IMR-90 (cell line): ENCODE measurements around the gene SLC6A2. TPM values are rescaled to one million over a fixed set of nuclear protein-coding genes. Genes with fewer than 3 reads are reported as not detected.

ENCODE experiments used
- ATAC-seq: fragments of 200-7000 bp; cut with Tn5 transposase; 2 replicates; pipeline ENCODE4 v1.9.1; 2020; ENCODE audit warnings: low read depth, mild to moderate bottlenecking, moderate library complexity
- BruUV-seq: library from RNA; stranded (reverse); fragments of 400-500 nt; replicated peaks from 2 replicates; lab custom pipeline; 2021; lab: Mats Ljungman, UMichigan
- CTCF ChIA-PET: fragments of 300-600 bp; formaldehyde crosslinking; extraction: SDS; loops from one replicate; lab custom pipeline; 2021; ENCODE audit warnings: antibody characterized with exemption; lab: Yijun Ruan, JAX
- POLR2A ChIA-PET: fragments of 300-600 bp; sonication (Branson Sonifier 250); formaldehyde crosslinking; loops from one replicate; lab custom pipeline; 2022; ENCODE audit warnings: antibody characterized with exemption; ENCODE audit not compliant: unreplicated experiment; lab: Charles Lee
- DNase-seq: peaks from one replicate; pipeline ENCODE4 v3.0.0; 2013
- H2AFZ ChIP-seq: replicated peaks from 2 replicates; pipeline ENCODE3; 2013; ENCODE audit warnings: low read length, mild to moderate bottlenecking; ENCODE audit not compliant: poor library complexity
- H2AK5ac ChIP-seq: 2 replicates; pipeline ENCODE4 v1.6.1; 2013; ENCODE audit warnings: low read depth, low read length, inconsistent platforms
- H2AK9ac ChIP-seq: replicated peaks from 2 replicates; pipeline ENCODE3; 2013; ENCODE audit warnings: mild to moderate bottlenecking, low read depth, low read length, moderate library complexity; ENCODE audit not compliant: poor library complexity
- H2BK120ac ChIP-seq: 2 replicates; pipeline ENCODE4 v1.6.1; 2013; ENCODE audit warnings: low read depth, low read length, inconsistent platforms
- H2BK15ac ChIP-seq: 3 replicates; pipeline ENCODE4 v1.6.1; 2013; ENCODE audit warnings: low read depth, low read length, inconsistent platforms
- H2BK20ac ChIP-seq: 2 replicates; pipeline ENCODE4 v1.6.1; 2013; ENCODE audit warnings: low read depth, mild to moderate bottlenecking, inconsistent platforms, low read length, moderate library complexity
- H2BK5ac ChIP-seq: 2 replicates; pipeline ENCODE4 v1.6.1; 2013; ENCODE audit warnings: mild to moderate bottlenecking, low read depth, low read length, inconsistent platforms; ENCODE audit not compliant: poor library complexity, severe bottlenecking
- H3K14ac ChIP-seq: replicated peaks from 2 replicates; pipeline ENCODE4 v1.6.1; 2013; ENCODE audit warnings: low read depth, low read length, inconsistent platforms
- H3K18ac ChIP-seq: 2 replicates; pipeline ENCODE4 v1.6.1; 2013; ENCODE audit warnings: low read depth, low read length, control low read depth
- H3K23ac ChIP-seq: 2 replicates; pipeline ENCODE4 v1.6.1; 2013; ENCODE audit warnings: low read depth, low read length, inconsistent platforms
- H3K27ac ChIP-seq: 2 replicates; pipeline ENCODE4 v1.5.1; 2013; ENCODE audit warnings: mild to moderate bottlenecking, control low read depth, low read length; ENCODE audit not compliant: insufficient read depth
- H3K27me3 ChIP-seq: 2 replicates; pipeline ENCODE4 v1.6.1; 2013; ENCODE audit warnings: low read length; ENCODE audit not compliant: control insufficient read depth, insufficient read depth
- H3K36me3 ChIP-seq: 2 replicates; pipeline ENCODE4 v1.6.1; 2013; ENCODE audit warnings: low read length, mixed read lengths; ENCODE audit not compliant: control insufficient read depth, insufficient read depth
- H3K4ac ChIP-seq: 2 replicates; pipeline ENCODE4 v1.6.1; 2013; ENCODE audit warnings: low read depth, low read length, inconsistent platforms
- H3K4me1 ChIP-seq: 2 replicates; pipeline ENCODE4 v1.6.1; 2013; ENCODE audit warnings: low read length, mixed read lengths; ENCODE audit not compliant: control insufficient read depth, insufficient read depth
- H3K4me2 ChIP-seq: 2 replicates; pipeline ENCODE4 v1.6.1; 2013; ENCODE audit warnings: low read depth, mild to moderate bottlenecking, control low read depth, low read length, moderate library complexity
- H3K4me3 ChIP-seq: 2 replicates; pipeline ENCODE4 v1.5.1; 2013; ENCODE audit warnings: low read depth, mild to moderate bottlenecking, control low read depth, low read length, moderate library complexity; ENCODE audit not compliant: insufficient read depth
- H3K56ac ChIP-seq: 2 replicates; pipeline ENCODE4 v1.6.1; 2013; ENCODE audit warnings: low read length, inconsistent platforms; ENCODE audit not compliant: insufficient read depth; ENCODE audit errors: extremely low read depth
- H3K79me1 ChIP-seq, 2 experiments: 2 replicates each; pipeline ENCODE4 v1.6.1; 2013; ENCODE audit warnings: low read length in 2 of 2, inconsistent platforms in 1 of 2, low read depth in 1 of 2
- H3K9ac ChIP-seq: 2 replicates; pipeline ENCODE4 v1.6.1; 2013; ENCODE audit warnings: low read depth, low read length, control low read depth
- H3K9me1 ChIP-seq: 2 replicates; pipeline ENCODE4 v1.6.1; 2013; ENCODE audit warnings: low read length, inconsistent platforms; ENCODE audit not compliant: insufficient read depth
- H3K9me3 ChIP-seq: 2 replicates; pipeline ENCODE4 v1.6.1; 2013; ENCODE audit warnings: low read length; ENCODE audit not compliant: control insufficient read depth, insufficient read depth
- H4K20me1 ChIP-seq: 2 replicates; pipeline ENCODE4 v1.6.1; 2013; ENCODE audit warnings: low read length, inconsistent platforms; ENCODE audit not compliant: insufficient read depth
- H4K5ac ChIP-seq: 2 replicates; pipeline ENCODE4 v1.6.1; 2013; ENCODE audit warnings: mild to moderate bottlenecking, low read depth, low read length, control low read depth
- H4K8ac ChIP-seq, 2 experiments: 2 replicates each; pipeline ENCODE4 v1.6.1; 2013; ENCODE audit warnings: low read depth in 2 of 2, low read length in 2 of 2, control low read depth in 1 of 2, inconsistent platforms in 1 of 2
- H4K91ac ChIP-seq: 2 replicates; pipeline ENCODE4 v1.6.1; 2013; ENCODE audit warnings: low read depth, low read length, inconsistent platforms; ENCODE audit not compliant: insufficient read depth
- BHLHE40 ChIP-seq: fragments of 150-350 bp; IDR thresholded peaks from 2 replicates; pipeline ENCODE4 v1.6.1; 2016; ENCODE audit warnings: mild to moderate bottlenecking, low read depth, low read length
- CEBPB ChIP-seq: IDR thresholded peaks from 2 replicates; pipeline ENCODE4 v1.6.1; 2012; ENCODE audit warnings: low read depth, low read length, improper control_type of control experiment
- CHD1 ChIP-seq: IDR thresholded peaks from 2 replicates; pipeline ENCODE4 v1.6.1; 2012; ENCODE audit warnings: low read depth, low read length, improper control_type of control experiment
- CTCF ChIP-seq: conservative IDR thresholded peaks from 2 replicates; pipeline ENCODE4 v1.5.1; 2012; ENCODE audit warnings: mild to moderate bottlenecking, low read depth, low read length, improper control_type of control experiment
- ELK1 ChIP-seq: fragments of 150-350 bp; IDR thresholded peaks from 2 replicates; pipeline ENCODE4 v1.6.1; 2016; ENCODE audit warnings: low read depth, mild to moderate bottlenecking, low read length, moderate library complexity, borderline replicate concordance
- FOS ChIP-seq: fragments of 150-350 bp; IDR thresholded peaks from 2 replicates; pipeline ENCODE4 v1.6.1; 2016; ENCODE audit warnings: low read depth, low read length
- MAFK ChIP-seq: IDR thresholded peaks from 2 replicates; pipeline ENCODE4 v1.6.1; 2012; ENCODE audit warnings: low read depth, low read length, improper control_type of control experiment
- MAZ ChIP-seq: IDR thresholded peaks from 2 replicates; pipeline ENCODE4 v1.6.1; 2012; ENCODE audit warnings: low read depth, mild to moderate bottlenecking, low read length, improper control_type of control experiment, moderate library complexity, borderline replicate concordance
- MXI1 ChIP-seq: IDR thresholded peaks from 2 replicates; pipeline ENCODE4 v1.6.1; 2012; ENCODE audit warnings: low read depth, mild to moderate bottlenecking, low read length, moderate library complexity, borderline replicate concordance
- NFE2L2 ChIP-seq: fragments of 150-350 bp; IDR thresholded peaks from 2 replicates; pipeline ENCODE4 v1.6.1; 2016; ENCODE audit warnings: low read depth, mild to moderate bottlenecking, low read length
- POLR2A ChIP-seq: IDR thresholded peaks from 2 replicates; pipeline ENCODE4 v1.6.1; 2012; ENCODE audit warnings: mild to moderate bottlenecking, low read depth, low read length
- RAD21 ChIP-seq: IDR thresholded peaks from 2 replicates; pipeline ENCODE4 v1.6.1; 2012; ENCODE audit warnings: low read length, improper control_type of control experiment
- RCOR1 ChIP-seq: IDR thresholded peaks from 2 replicates; pipeline ENCODE4 v1.6.1; 2012; ENCODE audit warnings: mild to moderate bottlenecking, low read length, improper control_type of control experiment; ENCODE audit not compliant: insufficient replicate concordance
- RFX5 ChIP-seq: IDR thresholded peaks from 2 replicates; pipeline ENCODE4 v1.8.0; 2012; ENCODE audit warnings: low read depth, mild to moderate bottlenecking, low read length, moderate library complexity
- SMC3 ChIP-seq: fragments of 150-350 bp; IDR thresholded peaks from 2 replicates; pipeline ENCODE4 v1.6.1; 2016; ENCODE audit warnings: low read depth, mild to moderate bottlenecking, antibody characterized with exemption, low read length, moderate library complexity
- USF2 ChIP-seq: fragments of 150-350 bp; IDR thresholded peaks from 2 replicates; pipeline ENCODE4 v1.6.1; 2017; ENCODE audit warnings: mild to moderate bottlenecking, antibody characterized with exemption, low read length, low read depth
- WGBS, 2 experiments: methylation state at CpG; one replicate each; pipeline versions ENCODE4 v1.1.5 to v1.1.7; 2013; ENCODE audit warnings: missing lambda C conversion rate in 2 of 2; ENCODE audit not compliant: insufficient read length in 1 of 2; ENCODE audit errors: extremely low coverage in 2 of 2; 5-methylcytosine and 5-hydroxymethylcytosine counted together
- dilution Hi-C: fragments of 300-500 bp; cut with HindIII; formaldehyde crosslinking; loops from one replicate; pipeline ENCODE4 v1.14.3; 2018; ENCODE audit warnings: low sequenced_read_pairs; ENCODE audit not compliant: unreplicated experiment
- in situ Hi-C: fragments of 300-500 bp; cut with MboI; formaldehyde crosslinking; loops from 3 replicates; pipeline ENCODE4 v1.14.3; 2019; ENCODE audit warnings: low sequenced_read_pairs, inconsistent platforms, mixed read lengths
- intact Hi-C: fragments of 100-400 bp; cut with micrococcal nuclease; formaldehyde crosslinking; loops from 2 replicates; pipeline ENCODE4 v1.10.0; 2022
- polyA plus RNA-seq, 3 experiments: library from polyadenylated mRNA; depleted of rRNA; stranded (reverse); fragments of >200 nt; gene quantifications; 2 replicates each; pipeline ENCODE4 v1.2.3, GENCODE V29; 2012; ENCODE audit warnings: low replicate concordance in 1 of 3
- total RNA-seq: library from RNA; depleted of rRNA; stranded (reverse); fragments of >200 nt; gene quantifications from 2 replicates; pipeline ENCODE4 v1.2.3, GENCODE V29; 2012

The SLC6A2 gene
- total and polyA plus RNA-seq, 2 of the 4 experiments (the other 2 are of a cell fraction): not detected

GRCh38 chr16:55678161-55678821, 22.5 kb downstream of the SLC6A2 start:
- H3K4me2 ChIP-seq: no peak overlapping the region
- ATAC-seq (no peak), DNase-seq (no peak)
- H3K9ac ChIP-seq: no peak overlapping the region
- no peaks in the 10 kb centered on the region for H3K9me1 ChIP-seq
- CTCF ChIA-PET: interaction anchor here (1.3 kb wide), 1 partner anchor 203 kb away, joined by 3 read pairs; no protein-coding TSS in a partner anchor
- H4K20me1 ChIP-seq: no peaks in the 10 kb centered on the region
- H3K23ac ChIP-seq: no peak overlapping the region
- no peak overlapping the region for H4K5ac ChIP-seq
- WGBS, 2 experiments: no CpG with 5 or more reads among the region's 7 CpGs
- H3K36me3 ChIP-seq: no peaks in the 10 kb centered on the region
- no peak overlapping the region for H4K91ac ChIP-seq
- dilution Hi-C loops (no loop called here), in situ Hi-C loops (no loop called here), intact Hi-C loops (no loop called here)
- H3K27ac ChIP-seq: no peak overlapping the region
- H3K56ac ChIP-seq: no peak overlapping the region
- H2BK15ac ChIP-seq: no peak overlapping the region
- H2BK20ac ChIP-seq: no peak overlapping the region
- POLR2A ChIA-PET: no interaction called here
- BruUV-seq: no TSS peak
- H3K18ac ChIP-seq: no peak overlapping the region
- no peaks in the 10 kb centered on the region for H3K4me1 ChIP-seq
- H3K27me3 ChIP-seq: peaks cover 2% of the 10 kb centered on the region; the same call in 1 of the 2 replicates
- H2AK9ac ChIP-seq: no peak overlapping the region
- H3K79me1 ChIP-seq: no peaks in the 10 kb centered on the region
- no peaks in the 10 kb centered on the region for H3K9me3 ChIP-seq
- TF ChIP-seq CTCF (no peak), NFE2L2 (no peak), CEBPB (no peak), MAZ (no peak), ELK1 (no peak), BHLHE40 (no peak), CHD1 (no peak), POLR2A (no peak), RFX5 (no peak), MAFK (no peak), SMC3 (no peak), RCOR1 (no peak), FOS (no peak), USF2 (no peak), MXI1 (no peak), RAD21 (no peak)
- H3K14ac ChIP-seq: no peak overlapping the region
- H3K4me3 ChIP-seq: no peak overlapping the region
- no peak overlapping the region for H2BK5ac ChIP-seq
- H2AK5ac ChIP-seq: no peak overlapping the region
- H3K4ac ChIP-seq: no peak overlapping the region
- no peak overlapping the region for H2BK120ac ChIP-seq
- no peak overlapping the region for H4K8ac ChIP-seq
- H2AFZ ChIP-seq: no peak overlapping the region
